Measurements from ENCODE around the gene GOLGA8N.

DNA sequence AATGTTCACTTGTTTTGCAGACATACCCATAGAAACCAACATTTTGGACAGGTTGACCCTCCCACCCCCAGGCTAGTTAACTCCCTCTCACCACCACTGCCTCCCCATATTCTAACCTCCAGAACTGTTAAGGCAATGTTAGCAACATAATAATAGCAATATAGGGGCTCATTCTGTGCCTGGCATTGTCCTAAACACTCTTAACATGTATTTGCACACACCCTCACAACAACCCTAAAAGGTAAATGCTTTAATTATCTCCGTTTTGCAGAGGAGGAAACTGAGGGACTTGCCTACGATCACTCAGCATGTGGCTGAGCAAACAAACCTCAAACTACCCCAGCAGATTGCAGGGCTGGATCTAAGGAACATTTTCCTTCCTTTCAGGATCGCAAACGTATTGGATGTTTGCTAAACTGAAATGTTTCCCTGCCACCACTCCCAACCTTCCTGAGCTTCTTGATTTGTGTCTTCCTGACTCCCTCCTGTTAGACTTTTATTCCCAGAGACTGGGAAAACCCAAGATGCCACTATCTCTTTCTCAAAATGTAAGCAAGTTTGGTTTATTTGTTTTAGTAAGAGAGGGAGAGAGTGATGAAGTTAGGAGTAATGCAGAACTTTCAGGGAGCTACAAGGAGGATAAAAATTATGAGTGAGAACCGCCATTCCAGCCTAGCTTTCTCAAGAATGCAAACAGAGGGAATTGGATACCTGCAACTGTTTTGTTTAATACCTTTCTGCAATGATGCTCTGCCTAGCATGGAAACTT, 49.6 kb downstream of the GOLGA8N start:
- no peak for TF ChIP-seq POLR2AphosphoS5 (IDR thresholded peaks at IDR 0.05; ENCODE audit: low read depth, low read length)
- TF ChIP-seq POLR2A (IDR thresholded peaks at IDR 0.05; ENCODE audit: low read depth, low read length), result no peak
- no peak for TF ChIP-seq TAF1 (IDR thresholded peaks at IDR 0.05; ENCODE audit: low read depth, low read length)
- no peak for TF ChIP-seq SPI1 (IDR thresholded peaks at IDR 0.05; ENCODE audit: low read depth, low read length)

Data from GM12891 (cell line).